GM12878 (cell line): ENCODE results near the gene ACAP1. TPM values are rescaled to one million over a fixed set of nuclear protein-coding genes. Genes with fewer than 3 reads are reported as not detected.

Experiments
- ATAC-seq: fragments of 200-7000 bp; cut with Tn5 transposase; 3 replicates; pipeline ENCODE4 v1.9.1; 2020; ENCODE audit warnings: mild to moderate bottlenecking, moderate library complexity
- BruUV-seq: library from RNA; stranded (reverse); fragments of 400-500 nt; replicated peaks from 2 replicates; lab custom pipeline; 2021; lab: Mats Ljungman, UMichigan
- CTCF ChIA-PET: fragments of 300-600 bp; sonication (Branson Sonifier 250); formaldehyde crosslinking; extraction: SDS; loops from one replicate; lab custom pipeline; 2021; ENCODE audit warnings: inconsistent platforms; lab: Yijun Ruan, JAX
- POLR2A ChIA-PET: fragments of 350-600 bp; formaldehyde crosslinking; extraction: SDS; loops from one replicate; lab custom pipeline; 2021; ENCODE audit warnings: inconsistent platforms; lab: Charles Lee
- RAD21 ChIA-PET: fragments of 300-600 bp; sonication (Branson Sonifier 250); formaldehyde crosslinking; loops from one replicate; lab custom pipeline; 2023; ENCODE audit warnings: antibody characterized with exemption; ENCODE audit not compliant: unreplicated experiment; lab: Charles Lee
- SMC1A ChIA-PET: fragments of 300-600 bp; sonication (Branson Sonifier 250); formaldehyde crosslinking; loops from one replicate; lab custom pipeline; 2023; ENCODE audit not compliant: unreplicated experiment, uncharacterized antibody; lab: Charles Lee
- DNase-seq: peaks from one replicate; pipeline ENCODE4 v3.0.0-alpha.2; 2011; ENCODE audit warnings: low read depth, low spot score
- FAIRE-seq: peaks from 3 replicates; lab custom pipeline; 2011; peaks lifted over from hg19 to GRCh38; lab: Jason Lieb, UNC
- H2AFZ ChIP-seq: 2 replicates; pipeline ENCODE4 v1.6.0; 2011; ENCODE audit warnings: low read depth, low read length, control low read depth; ENCODE audit not compliant: control insufficient read depth
- H3K27ac ChIP-seq: 2 replicates; pipeline ENCODE4 v1.5.1; 2011; ENCODE audit warnings: control low read depth; ENCODE audit not compliant: control insufficient read depth, insufficient read depth
- H3K27me3 ChIP-seq, 2 experiments: replicated peaks in 1 of 2; 2 replicates each; pipeline versions ENCODE4 v1.6.0 to v1.6.1; 2011; ENCODE audit warnings: low read length in 1 of 2; ENCODE audit not compliant: control insufficient read depth in 2 of 2, insufficient read depth in 2 of 2
- H3K36me3 ChIP-seq, 2 experiments: 2 replicates each; pipeline ENCODE4 v1.5.1; 2011; ENCODE audit warnings: low read length in 1 of 2; ENCODE audit not compliant: control insufficient read depth in 2 of 2, insufficient read depth in 2 of 2
- H3K4me1 ChIP-seq: 2 replicates; pipeline ENCODE4 v1.6.1; 2011; ENCODE audit warnings: mild to moderate bottlenecking, low read length, moderate library complexity, mixed read lengths; ENCODE audit not compliant: control insufficient read depth, insufficient read depth
- H3K4me2 ChIP-seq: 2 replicates; pipeline ENCODE4 v1.6.0; 2011; ENCODE audit warnings: control low read depth; ENCODE audit not compliant: control insufficient read depth, insufficient read depth
- H3K4me3 ChIP-seq: fragments of 200-600 bp; sonication (generic); 2 replicates; pipeline ENCODE4 v1.5.1; 2016
- H3K79me2 ChIP-seq: 2 replicates; pipeline ENCODE4 v1.6.0; 2011; ENCODE audit warnings: low read length; ENCODE audit not compliant: control insufficient read depth, insufficient read depth
- H3K9ac ChIP-seq: 2 replicates; pipeline ENCODE4 v1.8.0; 2011; ENCODE audit warnings: low read length, control low read depth, mixed read lengths; ENCODE audit not compliant: control insufficient read depth, insufficient read depth
- H3K9me3 ChIP-seq: replicated peaks from 3 replicates; pipeline ENCODE4 v1.5.1; 2011; ENCODE audit warnings: mild to moderate bottlenecking, low read length; ENCODE audit not compliant: control insufficient read depth, insufficient read depth
- H4K20me1 ChIP-seq: 2 replicates; pipeline ENCODE4 v1.6.0; 2011; ENCODE audit not compliant: control insufficient read depth, insufficient read depth
- ATF2 ChIP-seq: IDR thresholded peaks from 2 replicates; pipeline ENCODE4 v1.6.1; 2012; ENCODE audit warnings: low read length, inconsistent platforms
- BRCA1 ChIP-seq: IDR thresholded peaks from 2 replicates; pipeline ENCODE4 v1.6.1; 2011; ENCODE audit warnings: low read depth, low read length, improper control_type of control experiment
- POLR2AphosphoS2 ChIP-seq: IDR thresholded peaks from 2 replicates; pipeline ENCODE4 v1.6.1; 2011; ENCODE audit warnings: low read depth, mild to moderate bottlenecking, low read length, improper control_type of control experiment, moderate library complexity
- RELB ChIP-seq: fragments of 450-650 bp; IDR thresholded peaks from 2 replicates; pipeline ENCODE4 v1.6.1; 2017; ENCODE audit warnings: low read depth, mild to moderate bottlenecking, moderate library complexity
- SIN3A ChIP-seq: IDR thresholded peaks from 2 replicates; pipeline ENCODE4 v1.6.1; 2012; ENCODE audit warnings: low read depth, low read length, improper control_type of control experiment
- SMAD5 ChIP-seq: IDR thresholded peaks from 2 replicates; pipeline ENCODE4 v1.6.1; 2016; ENCODE audit warnings: antibody characterized with exemption, low read depth
- SMC3 ChIP-seq: IDR thresholded peaks from 2 replicates; pipeline ENCODE4 v1.6.1; 2011; ENCODE audit warnings: low read length, improper control_type of control experiment, borderline replicate concordance
- SUZ12 ChIP-seq: fragments of 200-600 bp; sonication (generic); IDR thresholded peaks from one replicate; pipeline ENCODE4 v1.6.1; 2018; ENCODE audit warnings: antibody characterized with exemption, mild to moderate bottlenecking; ENCODE audit not compliant: unreplicated experiment
- WGBS: methylation state at CpG from one replicate; pipeline ENCODE4 v1.1.6; 2016; ENCODE audit warnings: low lambda C conversion rate; ENCODE audit not compliant: insufficient replicate concordance, insufficient coverage; ENCODE audit errors: missing lambda C conversion rate; 5-methylcytosine and 5-hydroxymethylcytosine counted together
- in situ Hi-C: fragments of 300-500 bp; cut with MboI; formaldehyde crosslinking; loops from 9 replicates; pipeline ENCODE4 v1.14.3; 2018; ENCODE audit warnings: mixed read lengths
- intact Hi-C: fragments of 100-400 bp; cut with micrococcal nuclease; formaldehyde crosslinking; loops from one replicate; pipeline ENCODE4 v1.14.2; 2022; ENCODE audit not compliant: unreplicated experiment
- polyA plus RNA-seq, 11 experiments: library from polyadenylated mRNA; depleted of rRNA in 4 of 11; unstranded in 6 of 11; stranded (reverse) in 5 of 11; fragments of >200 nt; fragmentation: Nextera tagmentation in 4 of 11; fragmentation: Illumina TruSeq in 1 of 11; extraction: Ambion mirVana in 4 of 11; extraction: Trizol in 1 of 11; gene quantifications; 1 replicate in 1 of 11; 2 replicates in 10 of 11; pipeline versions ENCODE4 v1.2.1 to v1.2.3, GENCODE V29; 2011 to 2016; ENCODE audit warnings: inconsistent platforms in 2 of 11, missing spikeins in 2 of 11, low read depth in 1 of 11
- total RNA-seq, 4 experiments: library from RNA; depleted of rRNA in 3 of 4; stranded (reverse); fragments of >200 nt in 3 of 4; fragmentation: Illumina TruSeq in 1 of 4; extraction: Trizol in 1 of 4; gene quantifications; 2 replicates each; pipeline versions ENCODE4 v1.2.1 to v1.2.3, GENCODE V29; 2013 to 2021

ACAP1 gene
- total and polyA plus RNA-seq, 10 of the 15 experiments (the other 5 are each of a cell fraction or from before 2014, with no cell fraction given): 5.7 to 245 (median 118) TPM

GRCh38 chr17:7343250-7343649, 6.9 kb downstream of the ACAP1 start:
- DNase-seq (no peak), FAIRE-seq (no peak), ATAC-seq (no peak)
- intact Hi-C loops: no loop called here
- TF ChIP-seq POLR2AphosphoS2 (no peak), SUZ12 (no peak), RELB (no peak), SMC3 (no peak), BRCA1 (no peak), ATF2 (no peak), SMAD5 (no peak), SIN3A (no peak)
- no peak overlapping the region for H3K27ac ChIP-seq
- ChIA-PET RAD21 (no interaction called here), CTCF (interaction anchor here (0.6 to 6.7 kb wide), 4 partner anchors 15 to 62 kb away, joined by 3 to 49 read pairs (median 5); partner anchors contain the start of gene NEURL4), POLR2A (interaction anchor here (1.6 kb wide), 1 partner anchor 12 kb away, joined by 11 read pairs; no protein-coding TSS in a partner anchor), SMC1A (interaction anchor here (1.4 kb wide), 1 partner anchor 14 kb away, joined by 4 read pairs; the partner anchor contains the start of gene NEURL4)
- peaks cover 19 to 52% of the 10 kb centered on the region in 2 experiments for H3K36me3 ChIP-seq
- H3K4me1 ChIP-seq: no peaks in the 10 kb centered on the region; the same call in 1 of the 2 replicates
- H3K9ac ChIP-seq: no peak overlapping the region
- WGBS: 84% methylated on average over 15 of the region's 15 CpGs
- H3K4me3 ChIP-seq: no peak overlapping the region
- in situ Hi-C loops: no loop called here
- no peak overlapping the region for H3K4me2 ChIP-seq
- H3K79me2 ChIP-seq: peaks cover 8% of the 10 kb centered on the region
- H3K9me3 ChIP-seq: no peaks in the 10 kb centered on the region
- no peaks in the 10 kb centered on the region for H3K27me3 ChIP-seq
- H2AFZ ChIP-seq: no peak overlapping the region
- BruUV-seq: TSS peak; percentile 63
- H4K20me1 ChIP-seq: no peaks in the 10 kb centered on the region
